Stimulated activated CD4-positive, alpha-beta T cell treated with anti-CD3 and anti-CD28 coated beads, Interleukin-2, amount 100 ng/mL, for 24 hours (primary cell): Measurements from ENCODE around the gene SCD5.

Experiments used
- DNase-seq, 2 donors: peaks; one replicate each; pipeline ENCODE4 v3.0.0-alpha.2; 2020

Gene SCD5

GRCh38 chr4:82681754-82682153 is 116.8 kb downstream of the SCD5 start:
- DNase-seq = no peak

- DNase-seq = no peak
These were observed 117.8 kb downstream of the SCD5 start for GRCh38 chr4:82680834-82681233.

GRCh38 chr4:82679531-82679930 is 119.1 kb downstream of the SCD5 start:
- DNase-seq = no peak

- DNase-seq = no peak
These were observed 120.5 kb downstream of the SCD5 start for GRCh38 chr4:82678051-82678450.

- DNase-seq = no peak
These were observed 121.3 kb downstream of the SCD5 start for GRCh38 chr4:82677327-82677726.

- no peak for DNase-seq
These were observed 130.7 kb downstream of the SCD5 start for GRCh38 chr4:82667761-82668480.

- no peak for DNase-seq
These were observed 131.5 kb downstream of the SCD5 start for GRCh38 chr4:82666970-82667665.

- no peak for DNase-seq
These were observed 137.2 kb downstream of the SCD5 start for GRCh38 chr4:82661181-82661992.

GRCh38 chr4:82652062-82652461 is 146.5 kb downstream of the SCD5 start:
- DNase-seq = no peak

GRCh38 chr4:82650868-82651267 is 147.7 kb downstream of the SCD5 start:
- no peak for DNase-seq

GRCh38 chr4:82648356-82648755 is 150.2 kb downstream of the SCD5 start:
- no peak for DNase-seq

GRCh38 chr4:82645936-82646565 is 152.5 kb downstream of the SCD5 start:
- no peak for DNase-seq

- DNase-seq = no peak
These were observed 153.9 kb downstream of the SCD5 start for GRCh38 chr4:82644734-82645126.

- DNase-seq = no peak
These were observed 154.4 kb downstream of the SCD5 start for GRCh38 chr4:82643994-82644733.

GRCh38 chr4:82642331-82642730 is 156.3 kb downstream of the SCD5 start:
- no peak for DNase-seq

- no peak for DNase-seq
These were observed 158.1 kb downstream of the SCD5 start for GRCh38 chr4:82640540-82640939.

GRCh38 chr4:82639971-82640370 is 158.6 kb downstream of the SCD5 start:
- no peak for DNase-seq

- DNase-seq = no peak
These were observed 160.1 kb downstream of the SCD5 start for GRCh38 chr4:82638479-82638878.

GRCh38 chr4:82630079-82630478 is 168.5 kb downstream of the SCD5 start:
- DNase-seq = no peak

- DNase-seq = no peak
These were observed 169.2 kb downstream of the SCD5 start for GRCh38 chr4:82629238-82630000.

GRCh38 chr4:82626251-82626868 is 172.2 kb downstream of the SCD5 start:
- DNase-seq = no peak
